D721Med (cell line): ENCODE measurements around the gene CWC22.

Experiments used
- DNase-seq: peaks from one replicate; pipeline ENCODE4 v3.0.0; 2011; ENCODE audit warnings: low spot score; ENCODE audit not compliant: insufficient read length
- FAIRE-seq: peaks from 2 replicates; lab custom pipeline; 2011; peaks lifted over from hg19 to GRCh38; lab: Jason Lieb, UNC
- CTCF ChIP-seq: IDR thresholded peaks from 2 replicates; pipeline ENCODE4 v1.5.1; 2012; ENCODE audit warnings: mild to moderate bottlenecking, control low read depth; ENCODE audit not compliant: insufficient read depth; ENCODE audit errors: missing control alignments

CWC22 gene

GRCh38 chr2:179991344-179991743 is 15.8 kb downstream of the CWC22 start:
- DNase-seq (no peak), FAIRE-seq (no peak)
- no peak for TF ChIP-seq CTCF

- no peak for TF ChIP-seq CTCF
- FAIRE-seq (no peak), DNase-seq (no peak)
These were observed 16.3 kb downstream of the CWC22 start for GRCh38 chr2:179990676-179991317.

GRCh38 chr2:179987916-179988315 is 19.2 kb downstream of the CWC22 start:
- DNase-seq = no peak

GRCh38 chr2:179985163-179985820 is 21.8 kb downstream of the CWC22 start:
- peak; percentile 11 for FAIRE-seq

More at GRCh38 chr2:179987916-179988315, 19.2 kb downstream of the CWC22 start:
- no peak for TF ChIP-seq CTCF
- FAIRE-seq = no peak

GRCh38 chr2:179983250-179983932 is 23.7 kb downstream of the CWC22 start:
- FAIRE-seq (no peak), DNase-seq (no peak)
- TF ChIP-seq CTCF = no peak

More at GRCh38 chr2:179985163-179985820, 21.8 kb downstream of the CWC22 start:
- DNase-seq = no peak
- no peak for TF ChIP-seq CTCF

- no peak for DNase-seq
- TF ChIP-seq CTCF = no peak
- FAIRE-seq = no peak
These were observed 26.0 kb downstream of the CWC22 start for GRCh38 chr2:179981085-179981484.
